Heart left ventricle (tissue), 13 donors: ENCODE results near the gene CLCNKA.
"Not testable (repeated sequence)": the region's sequence is repeated elsewhere in the genome, so short reads cannot be mapped to it uniquely, and the experiment has no call there.

ENCODE experiments used
- CTCF ChIP-seq, 12 donors: fragments of 200-600 bp; sonication (generic) in 4 of 12; IDR thresholded peaks; one replicate each; pipeline versions ENCODE4 v1.5.0 to v1.8.0; 2018 to 2022; ENCODE audit warnings: antibody characterized with exemption in 12 of 12, mild to moderate bottlenecking in 5 of 12
- POLR2A ChIP-seq, 2 donors: fragments of 450-650 bp; IDR thresholded peaks; one replicate each; pipeline ENCODE4 v1.6.1; 2017; ENCODE audit warnings: antibody characterized with exemption in 2 of 2, mild to moderate bottlenecking in 2 of 2, moderate library complexity in 2 of 2
- donor health status: ischemic (EF 13 %, LVEDD 7.1; RV severe dilation, severe dysfunction).
- donor health status: DM: no; HTN: yes; CAD: no.
- donor health status: DM: no; HTN: no; CAD: no.
- donor health status: ischemic (EF 25% LVEDD 6.9; RV normal size, moderate dysfunction).
- donor health status: ischemic (EF 25% LVEDD 5.7; RV mildly dilated, moderate dysfunction).
- donor health status: ischemic (EF 35%, LVEDD 5.7; RV mildly dilated, moderate dysfunction).
- donor health status: nonischemic (EF 11% LVEDD 7.7; RV severe dilation, severe dysfunction).
- donor health status: DM: yes; HTN: yes; CAD: no.
- donor health status: PGD.
- donor health status: ischemic (EF 29% LVEDD 5.4; RV normal size, mild dysfunction).
- donor health status: nonischemic (EF 23%, LVEDD 6.1; RV moderate dilation, normal function).

- not testable (repeated sequence) for TF ChIP-seq POLR2A, CTCF (IDR thresholded peaks at IDR 0.05)
Measured at GRCh38 chr1:15977947-15978346, 43.9 kb upstream of the CLCNKA start.
